Activated B cell treated with CpG ODN at 0.5 μM for 24 hours (primary cell): ENCODE results near the gene WDR27. TPM values are rescaled to one million over a fixed set of nuclear protein-coding genes. Genes with fewer than 3 reads are reported as not detected.
"Not testable (repeated sequence)": the region's sequence is repeated elsewhere in the genome, so short reads cannot be mapped to it uniquely, and the experiment has no call there.

Experiments used
- ATAC-seq: fragments of 200-7000 bp; cut with Tn5 transposase; one replicate; pipeline ENCODE4 v1.10.0; 2021; ENCODE audit warnings: low read depth, mild to moderate bottlenecking, moderate library complexity
- CTCF ChIA-PET: fragments of 350-600 bp; sonication (Branson Sonifier 250); formaldehyde crosslinking; loops from one replicate; lab custom pipeline; 2021; ENCODE audit warnings: antibody characterized with exemption; lab: Charles Lee
- POLR2A ChIA-PET: fragments of 350-600 bp; sonication (Branson Sonifier 250); formaldehyde crosslinking; loops from one replicate; lab custom pipeline; 2021; ENCODE audit warnings: antibody characterized with exemption; lab: Charles Lee
- DNase-seq: peaks from one replicate; pipeline ENCODE4 v3.0.0; 2022
- H3K27ac Mint-ChIP-seq: one replicate; pipeline ENCODE4 v1.8.0; 2020; ENCODE audit warnings: mixed read lengths
- H3K27me3 Mint-ChIP-seq: one replicate; pipeline ENCODE4 v1.8.0; 2021; ENCODE audit warnings: mixed read lengths
- H3K36me3 Mint-ChIP-seq: one replicate; pipeline ENCODE4 v1.8.0; 2021; ENCODE audit warnings: low read depth, mixed read lengths
- H3K4me1 Mint-ChIP-seq: one replicate; pipeline ENCODE4 v1.8.0; 2021; ENCODE audit warnings: mixed read lengths
- H3K4me3 Mint-ChIP-seq: one replicate; pipeline ENCODE4 v1.8.0; 2020; ENCODE audit warnings: mild to moderate bottlenecking, mixed read lengths
- H3K9me3 Mint-ChIP-seq: one replicate; pipeline ENCODE4 v1.8.0; 2020; ENCODE audit warnings: mixed read lengths
- intact Hi-C: fragments of 100-400 bp; cut with micrococcal nuclease; formaldehyde crosslinking; loops from one replicate; pipeline ENCODE4 v1.15.1; 2024
- total RNA-seq: library from RNA; stranded (reverse); gene quantifications from 2 replicates; pipeline ENCODE4 v1.2.3, GENCODE V29; 2022
- TF ChIP-seq, protein P1 (sequence below): fragments of 200-600 bp; IDR thresholded peaks from one replicate; pipeline ENCODE4 v1.8.0; 2022; ENCODE audit warnings: antibody characterized with exemption, mild to moderate bottlenecking

Gene WDR27
- total RNA-seq, 1 donor from 2014 or later = 49.1 TPM

DNA sequence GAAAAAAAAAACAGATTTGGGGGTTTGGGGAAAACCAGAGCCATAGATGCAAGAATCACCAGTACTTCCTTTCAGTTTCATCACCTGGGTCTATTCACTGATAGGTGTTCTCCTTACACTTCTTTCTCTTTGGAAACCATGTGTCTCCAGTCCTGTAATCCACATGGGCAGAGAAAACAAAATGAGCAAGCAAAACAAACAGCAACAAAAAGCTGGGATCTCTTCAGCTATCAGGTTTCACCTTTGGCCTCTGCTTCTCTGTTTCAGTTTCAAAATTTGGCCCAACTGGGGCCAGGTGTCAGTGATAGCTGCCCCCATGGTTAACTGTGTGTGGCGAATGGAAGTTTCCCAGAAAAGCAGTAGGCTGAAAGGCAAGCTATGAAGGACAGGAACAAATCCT, 228.2 kb downstream of the WDR27 start:
- no peak overlapping the region for H3K27ac Mint-ChIP-seq
- ChIA-PET POLR2A (no interaction called here), CTCF (no interaction called here)
- DNase-seq (no peak), ATAC-seq (no peak)
- TF ChIP-seq, protein P1, sequence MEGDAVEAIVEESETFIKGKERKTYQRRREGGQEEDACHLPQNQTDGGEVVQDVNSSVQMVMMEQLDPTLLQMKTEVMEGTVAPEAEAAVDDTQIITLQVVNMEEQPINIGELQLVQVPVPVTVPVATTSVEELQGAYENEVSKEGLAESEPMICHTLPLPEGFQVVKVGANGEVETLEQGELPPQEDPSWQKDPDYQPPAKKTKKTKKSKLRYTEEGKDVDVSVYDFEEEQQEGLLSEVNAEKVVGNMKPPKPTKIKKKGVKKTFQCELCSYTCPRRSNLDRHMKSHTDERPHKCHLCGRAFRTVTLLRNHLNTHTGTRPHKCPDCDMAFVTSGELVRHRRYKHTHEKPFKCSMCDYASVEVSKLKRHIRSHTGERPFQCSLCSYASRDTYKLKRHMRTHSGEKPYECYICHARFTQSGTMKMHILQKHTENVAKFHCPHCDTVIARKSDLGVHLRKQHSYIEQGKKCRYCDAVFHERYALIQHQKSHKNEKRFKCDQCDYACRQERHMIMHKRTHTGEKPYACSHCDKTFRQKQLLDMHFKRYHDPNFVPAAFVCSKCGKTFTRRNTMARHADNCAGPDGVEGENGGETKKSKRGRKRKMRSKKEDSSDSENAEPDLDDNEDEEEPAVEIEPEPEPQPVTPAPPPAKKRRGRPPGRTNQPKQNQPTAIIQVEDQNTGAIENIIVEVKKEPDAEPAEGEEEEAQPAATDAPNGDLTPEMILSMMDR = no peak
- H3K36me3 Mint-ChIP-seq = peaks cover 12% of the 10 kb centered on the region
- no peaks in the 10 kb centered on the region for H3K27me3 Mint-ChIP-seq
- H3K9me3 Mint-ChIP-seq = peaks cover 24% of the 10 kb centered on the region
- no peak overlapping the region for H3K4me3 Mint-ChIP-seq
- intact Hi-C loops = no loop called here
- peaks cover 3% of the 10 kb centered on the region for H3K4me1 Mint-ChIP-seq

DNA sequence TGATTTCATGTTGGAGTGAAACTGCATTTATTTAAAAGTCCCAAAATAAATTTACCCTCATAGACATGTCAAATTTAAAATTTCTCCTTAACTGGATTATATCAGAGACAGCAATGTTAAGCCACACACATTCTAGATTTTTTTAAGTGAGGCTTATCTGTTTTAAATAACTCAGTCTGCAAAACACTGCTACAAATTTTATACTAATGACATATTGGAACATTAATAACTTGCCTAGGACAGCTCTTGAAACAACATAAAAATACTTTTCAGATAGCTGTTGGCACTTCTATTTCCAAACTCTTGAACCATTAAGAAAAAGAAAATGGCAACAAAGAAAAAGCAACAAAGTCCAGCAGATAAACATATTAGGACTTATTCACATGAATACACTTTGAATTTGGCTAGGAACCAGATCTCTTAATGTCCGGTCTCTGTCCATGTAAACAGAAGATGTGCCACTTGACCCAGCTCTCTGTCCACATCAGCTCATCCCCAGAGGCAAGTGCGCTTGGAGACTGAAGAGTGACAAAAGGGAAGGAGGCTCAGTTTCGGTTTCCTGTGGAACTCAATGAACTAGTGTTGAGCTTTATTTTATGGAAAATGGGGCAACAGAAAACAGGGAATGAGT, 228.9 kb downstream of the WDR27 start:
- no peak for ATAC-seq
- CTCF ChIA-PET = no interaction called here
- peaks cover 28% of the 10 kb centered on the region for H3K9me3 Mint-ChIP-seq
- H3K27me3 Mint-ChIP-seq = no peaks in the 10 kb centered on the region
- DNase-seq = no peak
- intact Hi-C loops = no loop called here
- POLR2A ChIA-PET = no interaction called here
- H3K4me3 Mint-ChIP-seq = no peak overlapping the region
- no peak overlapping the region for H3K27ac Mint-ChIP-seq
- peaks cover 15% of the 10 kb centered on the region for H3K36me3 Mint-ChIP-seq
- TF ChIP-seq, protein P1 = no peak
- peaks cover 3% of the 10 kb centered on the region for H3K4me1 Mint-ChIP-seq

DNA sequence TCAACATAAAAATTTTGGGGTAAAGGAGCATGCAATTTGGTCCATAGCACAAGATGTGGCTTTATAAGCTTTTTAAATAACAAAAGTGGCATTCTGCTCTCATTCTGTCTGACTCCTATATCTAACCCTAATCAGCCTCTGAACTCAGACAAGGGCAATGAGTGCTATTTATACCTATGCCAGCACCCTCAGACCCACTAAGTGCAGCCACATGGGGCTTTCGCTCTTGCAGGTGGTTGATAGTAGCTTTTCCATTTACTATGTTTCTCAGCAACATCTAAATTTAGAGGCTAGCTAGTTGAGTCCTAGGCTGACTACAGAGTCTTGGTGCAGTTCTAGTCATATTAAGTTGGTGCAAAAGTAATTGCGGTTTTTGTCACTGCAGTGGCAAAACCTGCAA, 231.0 kb downstream of the WDR27 start:
- no peaks in the 10 kb centered on the region for H3K27me3 Mint-ChIP-seq
- ChIA-PET CTCF (no interaction called here), POLR2A (no interaction called here)
- TF ChIP-seq, protein P1 = no peak
- DNase-seq = no peak
- no peak for ATAC-seq
- H3K4me3 Mint-ChIP-seq = no peak overlapping the region
- H3K4me1 Mint-ChIP-seq = peaks cover 11% of the 10 kb centered on the region
- intact Hi-C loops = no loop called here
- peaks cover 21% of the 10 kb centered on the region for H3K36me3 Mint-ChIP-seq
- H3K27ac Mint-ChIP-seq = no peak overlapping the region
- H3K9me3 Mint-ChIP-seq = peaks cover 37% of the 10 kb centered on the region

DNA sequence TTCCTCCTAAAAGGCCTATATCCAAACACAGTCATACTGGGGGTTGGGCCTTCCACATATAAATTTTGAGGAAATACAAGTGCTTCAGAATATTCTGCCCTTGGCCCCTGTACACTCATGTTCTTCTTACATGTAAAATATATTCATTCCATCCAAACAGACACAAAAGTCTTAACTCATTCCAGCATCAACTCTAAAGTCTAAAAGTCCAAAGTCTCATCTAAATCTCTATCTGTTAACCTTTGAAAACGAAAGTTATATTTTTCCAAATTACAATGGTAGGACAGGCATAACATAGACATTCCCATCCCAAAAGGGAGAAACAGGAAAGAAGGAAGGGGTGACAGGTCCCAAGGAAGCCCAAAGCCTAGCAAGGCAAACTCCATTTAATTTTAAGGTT, 232.8 kb downstream of the WDR27 start:
- peaks cover 11% of the 10 kb centered on the region for H3K4me1 Mint-ChIP-seq
- POLR2A ChIA-PET = no interaction called here
- H3K27ac Mint-ChIP-seq = no peak overlapping the region
- H3K9me3 Mint-ChIP-seq = peaks cover 37% of the 10 kb centered on the region
- no peak for DNase-seq
- no peaks in the 10 kb centered on the region for H3K27me3 Mint-ChIP-seq
- intact Hi-C loops = no loop called here
- CTCF ChIA-PET = no interaction called here
- peaks cover 19% of the 10 kb centered on the region for H3K36me3 Mint-ChIP-seq
- H3K4me3 Mint-ChIP-seq = no peak overlapping the region
- TF ChIP-seq, protein P1 = no peak
- ATAC-seq = no peak

DNA sequence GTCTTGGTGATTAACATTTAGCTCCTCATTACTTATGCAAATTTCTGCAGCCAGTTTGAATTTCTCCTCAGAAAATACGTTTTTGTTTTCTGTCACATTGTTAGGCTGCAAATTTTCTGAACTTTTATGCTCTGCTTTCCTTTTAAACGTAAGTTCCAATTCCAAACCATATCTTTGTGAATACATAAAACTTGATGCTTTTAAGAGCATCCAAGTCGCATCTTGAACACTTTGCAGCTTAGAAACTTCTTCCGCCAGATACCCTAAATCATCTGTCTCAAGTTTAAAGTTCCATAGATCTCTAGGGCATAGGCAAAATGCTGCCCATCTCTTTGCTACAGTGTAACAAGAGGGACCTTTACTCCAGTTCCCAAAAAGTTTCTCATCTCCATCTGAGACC, 234.1 kb downstream of the WDR27 start:
- DNase-seq, CTCF ChIA-PET, H3K4me1 Mint-ChIP-seq, intact Hi-C loops, H3K4me3 Mint-ChIP-seq, H3K27me3 Mint-ChIP-seq, ATAC-seq, POLR2A ChIA-PET, H3K27ac Mint-ChIP-seq: not testable (repeated sequence)
- Mint-ChIP-seq H3K36me3 (peaks cover 15% of the 10 kb centered on the region), H3K9me3 (peaks cover 40% of the 10 kb centered on the region)

DNA sequence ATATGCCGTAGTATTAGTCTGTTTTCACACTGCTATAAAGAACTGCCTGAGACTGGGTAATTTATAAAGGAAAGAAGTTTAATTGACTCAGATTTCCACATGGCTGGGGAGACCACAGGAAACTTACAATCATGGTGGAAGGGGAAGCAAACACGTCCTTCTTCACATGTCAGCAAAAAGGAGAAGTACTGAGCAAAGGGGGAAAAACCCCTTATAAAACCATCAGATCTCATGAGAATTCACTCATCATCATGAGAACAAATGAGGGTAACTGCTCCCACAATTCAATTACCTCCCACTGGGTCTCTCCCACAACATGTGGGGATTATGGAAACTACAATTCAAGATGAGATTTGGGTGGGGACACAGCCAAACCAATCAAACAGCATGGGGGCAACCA, 235.6 kb downstream of the WDR27 start:
- H3K27me3 Mint-ChIP-seq, H3K4me3 Mint-ChIP-seq, H3K27ac Mint-ChIP-seq, CTCF ChIA-PET, POLR2A ChIA-PET, intact Hi-C loops, H3K4me1 Mint-ChIP-seq, DNase-seq: not testable (repeated sequence)
- peaks cover 40% of the 10 kb centered on the region for H3K9me3 Mint-ChIP-seq
- ATAC-seq = peak; percentile 14
- H3K36me3 Mint-ChIP-seq = peaks cover 15% of the 10 kb centered on the region
